Renal cortex interstitium (tissue), 11 donors: ENCODE measurements around the gene IL12RB2. TPM values are rescaled to one million over a fixed set of nuclear protein-coding genes. Genes with fewer than 3 reads are reported as not detected.
"Not testable (repeated sequence)": the region's sequence is repeated elsewhere in the genome, so short reads cannot be mapped to it uniquely, and the experiment has no call there.

Experiments
- DNase-seq, 11 donors: peaks; one replicate each; pipeline ENCODE4 v3.0.0-alpha.2; 2013; ENCODE audit warnings: low read depth in 9 of 11, low spot score in 4 of 11; ENCODE audit errors: extremely low read depth in 1 of 11
- polyA plus RNA-seq, 3 donors: library from polyadenylated mRNA; unstranded; fragments of 120-200 nt; gene quantifications; one replicate each; pipeline ENCODE4 v1.2.1, GENCODE V29; 2013; ENCODE audit not compliant: insufficient read length in 3 of 3

Gene IL12RB2
- polyA plus RNA-seq, 3 donors = 0.53 to 0.75 (median 0.70) TPM

- not testable (repeated sequence) for DNase-seq
Measured at GRCh38 chr1:67417733-67418132, 110.1 kb downstream of the IL12RB2 start.

- no peak for DNase-seq
Measured at GRCh38 chr1:67418839-67419586, 111.3 kb downstream of the IL12RB2 start.

- DNase-seq = no peak
Measured at GRCh38 chr1:67420835-67421492, 113.3 kb downstream of the IL12RB2 start.

- DNase-seq = no peak
Measured at GRCh38 chr1:67427465-67427864, 119.8 kb downstream of the IL12RB2 start.

- no peak for DNase-seq
Measured at GRCh38 chr1:67427947-67428346, 120.3 kb downstream of the IL12RB2 start.

- DNase-seq = peak in 3 of 11 donors; percentile 9 to 30 (median 28)
Measured at GRCh38 chr1:67429011-67429527, 121.4 kb downstream of the IL12RB2 start.

GRCh38 chr1:67429528-67430357 lies 122.1 kb downstream of the IL12RB2 start:
- no peak for DNase-seq

GRCh38 chr1:67430358-67431155 lies 122.9 kb downstream of the IL12RB2 start, which contains the start of gene SERBP1:
Gene SERBP1 (minus strand): TSS chr1:67430402. CDS start chr1:67430300, 102 bp downstream.
- peak; percentile 90 to 99 (median 96) for DNase-seq

GRCh38 chr1:67431156-67431765 lies 123.6 kb downstream of the IL12RB2 start:
- no peak for DNase-seq

GRCh38 chr1:67431869-67432578 lies 124.4 kb downstream of the IL12RB2 start:
- DNase-seq = no peak

- no peak for DNase-seq
Measured at GRCh38 chr1:67432745-67433144, 125.1 kb downstream of the IL12RB2 start.

GRCh38 chr1:67433837-67434236 lies 126.2 kb downstream of the IL12RB2 start:
- no peak for DNase-seq

GRCh38 chr1:67434491-67434890 lies 126.8 kb downstream of the IL12RB2 start:
- no peak for DNase-seq

GRCh38 chr1:67436511-67437055 lies 128.9 kb downstream of the IL12RB2 start:
- no peak for DNase-seq

- DNase-seq = no peak
Measured at GRCh38 chr1:67437961-67438360, 130.3 kb downstream of the IL12RB2 start.

- DNase-seq = no peak
Measured at GRCh38 chr1:67439277-67440029, 131.8 kb downstream of the IL12RB2 start.

- DNase-seq = no peak
Measured at GRCh38 chr1:67440339-67440738, 132.7 kb downstream of the IL12RB2 start.
